Activated naive CD4-positive, alpha-beta T cell treated with anti-CD3 and anti-CD28 coated beads, Interleukin-2, amount 50 U/mL, for 24 hours (primary cell): ENCODE measurements around the gene COX15.
"Not testable (repeated sequence)": the region's sequence is repeated elsewhere in the genome, so short reads cannot be mapped to it uniquely, and the experiment has no call there.

Experiments
- H3K27ac Mint-ChIP-seq: one replicate; pipeline ENCODE4 v1.8.0; 2021; ENCODE audit warnings: mild to moderate bottlenecking, mixed read lengths
- H3K27me3 Mint-ChIP-seq: one replicate; pipeline ENCODE4 v1.8.0; 2021; ENCODE audit warnings: mixed read lengths
- H3K36me3 Mint-ChIP-seq: one replicate; pipeline ENCODE4 v1.8.0; 2021; ENCODE audit warnings: mixed read lengths
- H3K4me1 Mint-ChIP-seq: one replicate; pipeline ENCODE4 v1.8.0; 2021; ENCODE audit warnings: mixed read lengths
- H3K4me3 Mint-ChIP-seq: one replicate; pipeline ENCODE4 v1.8.0; 2021; ENCODE audit warnings: mild to moderate bottlenecking, mixed read lengths
- H3K9me3 Mint-ChIP-seq: one replicate; pipeline ENCODE4 v1.8.0; 2021; ENCODE audit warnings: mixed read lengths

Gene COX15

DNA sequence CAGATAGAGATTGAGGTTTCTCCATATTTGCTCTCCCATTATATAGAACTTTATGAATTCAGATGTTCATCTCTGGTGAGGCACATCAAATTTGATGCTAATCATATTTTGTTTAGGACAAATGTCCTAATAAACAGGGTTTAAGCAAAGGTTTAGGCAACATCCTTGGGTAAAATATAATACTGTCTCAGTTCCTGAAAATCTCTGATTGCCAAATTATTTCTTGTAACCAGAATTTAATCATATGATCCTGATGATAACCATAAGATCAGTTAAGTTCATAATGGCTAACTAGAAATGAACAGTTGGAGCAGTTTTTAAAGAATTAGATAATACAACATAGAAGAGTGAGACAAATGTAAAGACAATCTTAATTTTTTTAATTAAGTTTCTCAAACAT, 18.7 kb upstream of the COX15 start:
- Mint-ChIP-seq H3K4me1 (peaks cover 10% of the 10 kb centered on the region), H3K27me3 (no peaks in the 10 kb centered on the region), H3K9me3 (no peaks in the 10 kb centered on the region), H3K4me3 (no peak overlapping the region), H3K36me3 (peaks cover 26% of the 10 kb centered on the region), H3K27ac (no peak overlapping the region)

DNA sequence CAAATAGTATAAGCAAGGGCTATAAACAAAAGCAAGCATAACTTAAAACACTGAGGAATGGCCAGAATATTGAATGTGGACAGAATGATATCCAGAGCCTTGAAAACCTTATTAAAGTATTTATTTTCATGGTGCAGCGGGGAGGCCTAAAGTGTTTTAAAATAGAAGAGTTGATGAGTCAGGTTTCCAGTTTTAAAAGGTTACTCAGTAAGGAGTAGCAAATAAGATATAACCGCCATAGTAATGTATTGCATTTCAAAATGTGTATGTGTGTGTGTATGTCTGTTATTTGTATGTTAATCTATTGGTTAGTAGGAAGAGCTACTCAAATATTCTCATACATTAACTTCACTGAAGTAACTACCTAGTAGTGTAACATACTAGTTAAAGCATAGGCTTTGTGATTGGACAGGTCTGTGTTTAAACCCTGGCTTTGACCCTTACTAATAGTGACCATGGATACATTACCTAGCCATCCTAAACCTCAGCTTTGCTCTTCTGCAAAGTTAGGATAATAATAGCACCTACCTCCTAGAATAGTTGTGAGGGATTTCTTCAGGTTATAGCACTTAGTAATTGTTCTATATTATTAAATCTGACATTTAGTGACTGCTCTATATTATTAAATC, 17.0 kb upstream of the COX15 start:
- H3K27ac Mint-ChIP-seq: no peak overlapping the region
- H3K9me3 Mint-ChIP-seq: no peaks in the 10 kb centered on the region
- H3K27me3 Mint-ChIP-seq: no peaks in the 10 kb centered on the region
- H3K4me1 Mint-ChIP-seq: peaks cover 14% of the 10 kb centered on the region
- H3K36me3 Mint-ChIP-seq: peaks cover 26% of the 10 kb centered on the region
- no peak overlapping the region for H3K4me3 Mint-ChIP-seq

DNA sequence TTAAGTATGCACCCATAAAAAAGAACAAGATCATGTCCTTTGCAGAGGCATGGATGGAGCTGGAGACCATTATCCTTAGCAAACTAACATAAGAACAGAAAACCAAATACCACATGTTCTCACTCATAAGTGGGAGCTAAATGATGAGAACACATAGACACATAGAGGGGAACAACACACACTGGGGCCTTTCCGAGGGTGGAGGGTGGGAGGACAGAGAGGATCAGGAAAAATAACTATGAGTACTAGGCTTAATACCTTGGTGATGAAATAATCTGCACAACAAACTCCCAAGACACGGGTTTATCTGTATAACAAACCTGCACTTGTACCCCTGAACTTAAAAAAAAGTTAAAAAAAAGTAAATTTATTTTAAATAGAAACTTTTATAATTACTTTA, 14.2 kb upstream of the COX15 start:
- H3K27ac Mint-ChIP-seq, H3K4me3 Mint-ChIP-seq: not testable (repeated sequence)
- H3K36me3 Mint-ChIP-seq: peaks cover 44% of the 10 kb centered on the region

DNA sequence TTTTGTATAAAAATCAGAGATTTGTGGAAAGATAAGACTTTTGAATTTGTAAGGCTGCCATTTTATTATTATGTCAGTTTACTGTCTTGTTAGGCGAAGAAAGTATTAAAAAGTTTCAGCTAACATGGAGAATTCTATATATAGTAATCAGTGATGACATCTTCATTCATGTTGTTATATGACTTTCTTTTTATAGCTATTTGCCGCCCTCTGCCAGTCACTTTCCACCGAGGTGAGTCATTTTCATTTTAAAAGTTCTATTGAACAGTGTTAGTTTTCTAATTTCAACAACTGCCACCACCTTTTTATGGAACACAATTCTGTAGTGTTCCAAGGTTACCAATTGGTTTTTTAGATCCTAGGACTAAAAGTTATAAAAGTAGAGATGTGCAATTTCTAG, 11.9 kb upstream of the COX15 start:
- no peak overlapping the region for H3K27ac Mint-ChIP-seq
- H3K27me3 Mint-ChIP-seq: no peaks in the 10 kb centered on the region
- peaks cover 14% of the 10 kb centered on the region for H3K9me3 Mint-ChIP-seq
- peaks cover 36% of the 10 kb centered on the region for H3K4me1 Mint-ChIP-seq
- H3K36me3 Mint-ChIP-seq: peaks cover 51% of the 10 kb centered on the region
- H3K4me3 Mint-ChIP-seq: no peak overlapping the region

More for the DNA sequence above, 14.2 kb upstream of the COX15 start:
- peaks cover 36% of the 10 kb centered on the region for H3K4me1 Mint-ChIP-seq
- H3K27me3 Mint-ChIP-seq, H3K9me3 Mint-ChIP-seq: not testable (repeated sequence)

DNA sequence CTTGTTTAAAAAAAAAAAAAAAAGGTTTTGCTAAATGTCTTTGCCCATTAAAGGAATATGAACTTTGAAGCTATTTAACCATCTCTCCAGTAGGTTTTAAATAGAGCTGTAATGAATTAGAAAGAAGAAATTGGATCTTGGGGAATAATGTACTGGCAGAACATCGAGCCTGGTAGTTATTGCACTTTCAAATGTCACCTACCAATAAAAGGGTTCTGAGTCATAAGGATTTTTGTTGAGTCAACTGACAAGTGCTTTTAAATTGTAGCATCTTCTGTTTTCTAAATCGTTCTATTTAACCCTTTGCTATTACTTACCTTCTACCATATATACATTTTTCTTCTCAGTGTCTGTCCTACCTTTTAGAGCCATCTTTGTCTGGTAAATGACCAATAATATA, 10.8 kb upstream of the COX15 start:
- Mint-ChIP-seq H3K9me3 (peaks cover 14% of the 10 kb centered on the region), H3K27ac (no peak overlapping the region), H3K27me3 (no peaks in the 10 kb centered on the region), H3K4me1 (peaks cover 31% of the 10 kb centered on the region), H3K4me3 (no peak overlapping the region), H3K36me3 (peaks cover 50% of the 10 kb centered on the region)

DNA sequence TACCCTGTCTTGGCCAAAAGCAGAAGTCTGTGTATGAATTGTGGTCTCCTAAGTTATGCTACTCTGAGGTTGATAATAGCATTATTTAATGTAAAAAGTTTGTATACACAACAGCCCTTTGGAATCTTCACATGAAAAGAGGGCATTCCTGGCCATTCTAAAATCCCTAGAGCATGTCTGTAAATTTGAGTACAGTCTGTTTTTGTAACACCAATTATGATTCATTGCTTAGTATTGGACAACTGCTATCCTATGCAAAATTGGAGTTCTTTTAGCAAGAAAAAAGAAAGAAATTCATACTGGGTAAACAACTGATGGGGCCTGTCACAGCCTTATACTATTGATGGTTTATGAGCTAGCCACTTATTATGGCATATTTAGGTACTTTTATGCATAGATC, 10.3 kb upstream of the COX15 start:
- H3K4me1 Mint-ChIP-seq: peaks cover 35% of the 10 kb centered on the region
- peaks cover 14% of the 10 kb centered on the region for H3K9me3 Mint-ChIP-seq
- H3K27ac Mint-ChIP-seq: no peak overlapping the region
- peaks cover 53% of the 10 kb centered on the region for H3K36me3 Mint-ChIP-seq
- no peaks in the 10 kb centered on the region for H3K27me3 Mint-ChIP-seq
- no peak overlapping the region for H3K4me3 Mint-ChIP-seq

DNA sequence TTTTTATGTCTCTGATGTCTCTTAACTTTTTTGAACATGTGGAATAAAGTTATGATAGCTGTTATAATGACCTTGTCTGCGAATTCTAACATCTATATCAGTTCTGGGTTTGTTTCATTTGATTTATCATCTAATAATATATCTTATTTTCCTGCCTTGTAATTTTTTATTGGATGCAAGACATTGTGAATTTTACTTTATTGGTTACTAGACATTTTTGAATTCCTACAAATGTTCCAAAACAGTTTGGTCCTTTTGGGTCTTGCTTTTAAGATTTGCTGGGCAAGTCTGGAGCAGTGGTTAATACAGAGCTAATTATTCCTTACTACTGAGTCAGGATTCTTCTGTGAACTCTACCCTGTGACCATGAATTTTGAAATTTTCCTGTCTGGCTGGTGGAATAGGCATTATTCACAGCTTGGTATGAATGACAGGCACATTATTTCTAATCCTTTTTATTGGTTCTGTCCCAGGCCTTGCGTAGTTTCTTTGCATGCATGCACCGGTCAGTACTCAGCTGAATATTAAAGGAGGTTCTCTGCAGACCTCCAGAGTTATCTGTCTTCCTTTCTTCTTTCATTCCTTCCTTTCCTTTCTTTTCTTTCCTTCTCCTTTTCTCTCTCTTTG, 9.1 kb upstream of the COX15 start:
- no peak overlapping the region for H3K27ac Mint-ChIP-seq
- H3K4me1 Mint-ChIP-seq: peaks cover 42% of the 10 kb centered on the region
- no peaks in the 10 kb centered on the region for H3K27me3 Mint-ChIP-seq
- peaks cover 14% of the 10 kb centered on the region for H3K9me3 Mint-ChIP-seq
- H3K4me3 Mint-ChIP-seq: no peak overlapping the region
- peaks cover 53% of the 10 kb centered on the region for H3K36me3 Mint-ChIP-seq

DNA sequence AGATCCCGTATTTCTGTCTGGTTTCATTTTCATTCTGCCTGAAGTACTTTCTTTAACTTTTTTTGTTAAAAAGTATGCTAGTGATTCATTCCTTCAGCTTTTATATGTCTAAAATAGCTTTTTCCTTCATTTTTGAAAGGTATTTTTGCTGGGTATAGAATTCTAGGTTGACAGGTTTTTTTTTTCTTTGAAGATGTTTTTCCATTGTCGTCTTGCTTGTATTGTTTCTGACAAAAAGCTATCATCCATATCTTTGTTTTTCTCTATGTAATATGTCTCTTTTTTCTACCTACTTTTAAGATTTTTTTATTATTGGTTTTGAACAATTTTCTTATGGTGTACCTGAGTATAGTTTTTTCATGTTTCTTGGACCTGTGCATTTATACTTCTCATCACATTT, 8.3 kb upstream of the COX15 start:
- Mint-ChIP-seq H3K4me1 (peaks cover 48% of the 10 kb centered on the region), H3K27ac (no peak overlapping the region), H3K27me3 (no peaks in the 10 kb centered on the region), H3K36me3 (peaks cover 56% of the 10 kb centered on the region), H3K9me3 (peaks cover 14% of the 10 kb centered on the region), H3K4me3 (no peak overlapping the region)

DNA sequence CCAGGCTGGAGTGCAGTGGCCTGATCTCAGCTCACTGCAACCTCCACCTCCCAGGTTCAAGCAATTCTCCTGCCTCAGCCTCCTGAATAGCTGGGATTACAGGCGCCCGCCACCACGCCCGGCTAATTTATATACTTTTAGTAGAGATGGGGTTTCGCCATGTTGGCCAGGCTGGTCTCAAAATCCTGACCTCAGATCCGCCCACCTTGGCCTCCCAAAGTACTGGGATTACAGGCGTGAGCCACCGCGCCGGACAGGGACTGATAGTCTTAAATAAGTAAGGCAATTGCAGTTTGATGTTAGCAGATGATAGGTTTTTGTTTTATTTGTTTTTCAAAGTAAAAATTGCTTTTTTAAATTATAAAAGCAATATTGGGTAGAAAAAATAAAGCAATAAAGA, 2.2 kb upstream of the COX15 start:
- Mint-ChIP-seq H3K4me1 (peaks cover 42% of the 10 kb centered on the region), H3K36me3 (peaks cover 20% of the 10 kb centered on the region)
- not testable (repeated sequence) for H3K27me3 Mint-ChIP-seq, H3K9me3 Mint-ChIP-seq, H3K4me3 Mint-ChIP-seq, H3K27ac Mint-ChIP-seq

DNA sequence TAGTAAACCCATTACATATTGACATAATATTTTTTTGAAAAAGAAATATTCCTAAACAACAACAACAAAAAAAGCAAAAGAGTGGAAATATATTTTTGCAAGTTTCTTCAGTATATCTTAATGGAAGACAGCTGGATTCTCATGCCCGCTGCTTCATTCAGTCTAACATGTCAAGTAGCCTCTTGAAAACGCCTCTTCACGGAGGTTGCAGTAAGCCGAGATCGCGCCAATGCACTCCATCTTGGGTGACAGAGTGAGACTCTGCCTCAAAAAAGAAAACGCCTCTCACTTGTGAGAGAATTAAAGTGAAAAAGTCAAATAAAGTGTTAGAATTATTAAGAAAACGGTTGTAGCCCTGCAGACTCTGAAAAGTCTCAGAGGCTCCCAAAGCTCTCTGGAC, 1.4 kb upstream of the COX15 start:
- Mint-ChIP-seq H3K27ac (peak overlapping the region; percentile 68), H3K36me3 (peaks cover 18% of the 10 kb centered on the region), H3K27me3 (no peaks in the 10 kb centered on the region), H3K9me3 (no peaks in the 10 kb centered on the region), H3K4me1 (peaks cover 42% of the 10 kb centered on the region), H3K4me3 (peak overlapping the region; percentile 80)

DNA sequence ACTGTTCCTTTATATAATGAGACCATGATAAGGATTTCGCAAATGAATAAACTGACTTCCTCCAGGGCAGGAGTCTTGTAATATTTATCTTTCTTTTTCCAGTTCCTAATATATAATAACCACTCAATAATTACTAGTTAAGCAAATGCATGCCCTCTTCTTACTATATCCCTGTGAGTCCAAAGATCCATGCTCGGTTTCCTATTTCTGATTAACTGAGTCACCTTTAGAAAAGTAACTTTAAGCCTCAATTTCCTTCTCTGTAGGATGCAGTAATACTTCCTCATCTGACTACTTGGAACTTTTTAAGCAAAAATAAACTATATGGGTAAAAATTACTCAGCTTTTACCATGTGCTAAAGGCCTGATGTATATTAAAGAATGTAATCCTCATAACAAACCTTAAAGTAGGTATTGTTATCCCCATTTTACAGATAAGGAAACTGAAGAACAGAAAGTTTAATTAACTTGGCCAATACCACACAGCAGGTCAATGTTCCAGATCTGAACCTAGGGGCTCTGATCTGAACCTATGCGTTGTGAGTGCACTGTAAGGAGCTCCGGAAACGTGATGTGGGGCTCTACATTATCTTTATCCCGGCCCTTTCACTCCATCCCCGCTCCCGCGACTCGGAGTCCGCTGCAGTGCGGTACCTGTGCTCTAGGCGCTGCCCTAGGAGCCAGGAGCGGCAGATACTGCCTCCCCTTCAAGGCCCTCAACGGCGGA, 458 bp downstream of the COX15 start:
- Mint-ChIP-seq H3K36me3 (peaks cover 15% of the 10 kb centered on the region), H3K9me3 (no peaks in the 10 kb centered on the region), H3K27ac (peak overlapping the region; percentile 99), H3K4me1 (peaks cover 35% of the 10 kb centered on the region), H3K4me3 (peak overlapping the region; percentile 100), H3K27me3 (no peaks in the 10 kb centered on the region)

DNA sequence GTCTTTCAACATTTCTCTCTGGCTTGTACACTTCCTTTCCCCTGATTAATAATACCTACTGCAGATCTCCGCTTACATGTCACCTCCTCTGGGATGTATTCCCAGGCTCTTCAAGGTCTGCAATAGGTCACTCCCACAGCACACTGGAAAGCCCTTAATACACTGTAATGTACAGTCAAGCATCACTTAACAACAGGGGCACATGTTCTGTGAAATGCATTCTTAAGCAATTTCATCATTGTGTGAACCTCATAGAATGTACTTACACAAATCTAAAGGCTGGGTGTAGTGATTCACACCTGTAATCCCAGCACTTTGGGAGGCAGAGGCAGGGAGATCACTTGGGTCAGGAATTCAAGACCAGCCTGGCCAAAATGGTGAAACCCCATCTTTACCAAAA, 1.9 kb downstream of the COX15 start:
- H3K36me3 Mint-ChIP-seq: peaks cover 12% of the 10 kb centered on the region
- no peaks in the 10 kb centered on the region for H3K9me3 Mint-ChIP-seq
- no peak overlapping the region for H3K4me3 Mint-ChIP-seq
- no peak overlapping the region for H3K27ac Mint-ChIP-seq
- no peaks in the 10 kb centered on the region for H3K27me3 Mint-ChIP-seq
- H3K4me1 Mint-ChIP-seq: peaks cover 23% of the 10 kb centered on the region

DNA sequence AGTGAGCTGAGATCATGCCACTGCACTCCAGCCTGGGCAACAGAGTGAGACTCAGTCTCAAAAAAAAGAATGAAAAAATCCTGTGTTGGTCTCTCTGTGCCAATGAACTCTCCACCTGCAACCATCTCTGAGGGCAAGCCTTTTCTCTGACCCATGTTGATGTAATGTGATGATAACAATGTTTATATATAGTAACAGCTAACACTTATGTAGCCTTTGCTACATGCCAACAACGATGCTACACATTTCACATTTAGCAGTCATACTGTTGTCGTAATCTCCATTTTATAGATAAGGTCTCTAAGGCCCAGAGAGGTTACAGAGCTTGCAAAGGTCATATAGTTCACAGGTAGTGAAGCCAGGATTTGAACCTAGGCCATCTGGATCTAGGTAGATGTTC, 11.5 kb downstream of the COX15 start:
- no peak overlapping the region for H3K27ac Mint-ChIP-seq
- H3K36me3 Mint-ChIP-seq: peaks cover 14% of the 10 kb centered on the region
- H3K27me3 Mint-ChIP-seq: no peaks in the 10 kb centered on the region
- H3K9me3 Mint-ChIP-seq: no peaks in the 10 kb centered on the region
- H3K4me1 Mint-ChIP-seq: peaks cover 4% of the 10 kb centered on the region
- H3K4me3 Mint-ChIP-seq: no peak overlapping the region

DNA sequence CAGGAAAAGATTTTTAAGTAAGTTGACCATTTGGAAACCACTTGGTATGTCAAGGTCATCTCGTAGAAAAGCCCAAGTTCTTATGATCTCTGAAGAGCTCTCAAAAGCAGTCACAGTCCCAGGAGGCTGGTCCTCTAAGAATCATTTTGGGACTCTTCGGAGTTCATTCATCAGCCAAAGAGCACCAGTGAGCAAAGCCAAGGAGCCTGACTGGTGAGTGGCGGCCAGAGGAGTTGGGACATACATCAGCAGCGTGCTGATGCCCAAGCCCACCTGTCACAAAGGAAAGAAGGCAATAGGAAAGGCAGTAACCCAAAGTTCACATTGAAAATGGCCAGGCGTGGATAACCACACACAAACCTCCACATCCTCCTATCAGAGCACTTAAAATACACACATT, 17.5 kb downstream of the COX15 start:
- Mint-ChIP-seq H3K9me3 (no peaks in the 10 kb centered on the region), H3K4me1 (peaks cover 7% of the 10 kb centered on the region), H3K4me3 (no peak overlapping the region), H3K27ac (no peak overlapping the region), H3K36me3 (peaks cover 5% of the 10 kb centered on the region), H3K27me3 (no peaks in the 10 kb centered on the region)

DNA sequence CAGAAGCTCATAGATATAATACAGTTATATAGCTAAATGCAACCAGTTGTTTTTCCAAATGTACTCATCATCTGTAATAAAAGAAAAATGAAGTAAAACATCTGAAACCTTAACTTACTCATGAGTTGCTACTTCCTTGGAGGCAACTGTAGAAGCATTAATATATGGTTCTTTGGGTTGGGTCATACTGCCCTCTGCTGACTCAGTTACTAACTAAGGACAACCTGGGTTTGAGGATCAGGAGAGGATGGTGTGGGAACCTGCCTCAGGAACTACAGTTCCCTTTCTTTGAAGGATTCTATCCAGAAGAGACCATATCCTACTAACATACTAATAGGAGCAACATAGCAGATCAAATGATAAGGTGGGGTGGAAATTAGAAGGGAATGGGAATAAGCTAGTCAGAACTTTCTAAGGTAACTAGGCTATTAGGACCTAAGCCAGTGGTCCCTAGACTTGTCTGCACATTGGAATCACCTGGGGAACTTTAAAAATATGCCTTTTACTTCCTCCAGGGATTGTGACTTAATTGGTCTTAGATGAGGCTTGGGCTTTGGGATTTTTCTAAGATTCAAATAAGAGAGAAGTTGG, 20.7 kb downstream of the COX15 start:
- H3K4me3 Mint-ChIP-seq: no peak overlapping the region
- H3K27ac Mint-ChIP-seq: no peak overlapping the region
- H3K27me3 Mint-ChIP-seq: no peaks in the 10 kb centered on the region
- H3K36me3 Mint-ChIP-seq: peaks cover 5% of the 10 kb centered on the region
- H3K4me1 Mint-ChIP-seq: peaks cover 8% of the 10 kb centered on the region
- H3K9me3 Mint-ChIP-seq: no peaks in the 10 kb centered on the region
